SH-SY5Y (cell line): ENCODE results near the gene SARNP.

Experiments used
- GATA2 ChIP-seq: IDR thresholded peaks from 2 replicates; pipeline ENCODE4 v1.6.1; 2011; ENCODE audit warnings: mild to moderate bottlenecking, low read depth, low read length
- GATA3 ChIP-seq: IDR thresholded peaks from 2 replicates; pipeline ENCODE4 v1.6.1; 2011; ENCODE audit warnings: low read depth, mild to moderate bottlenecking, low read length, moderate library complexity

- no peak for TF ChIP-seq GATA3
- TF ChIP-seq GATA2 = no peak
These were observed at the start of gene SARNP, which contains the start of gene ORMDL2 for GRCh38 chr12:55817345-55818139.
